Sigmoid colon (tissue), 7 donors: Measurements from ENCODE around the gene TNFRSF18. TPM values are rescaled to one million over a fixed set of nuclear protein-coding genes. Genes with fewer than 3 reads are reported as not detected.

Source experiments
- DNase-seq: peaks from one replicate; pipeline ENCODE4 v3.0.0-alpha.2; 2019
- H3K27ac ChIP-seq, 4 donors: fragments of 200-600 bp; sonication (generic); one replicate each; pipeline ENCODE4 v1.5.1; 2016 to 2019; ENCODE audit warnings: mild to moderate bottlenecking in 1 of 4
- H3K27me3 ChIP-seq, 3 donors: fragments of 200-600 bp; sonication (generic); one replicate each; pipeline ENCODE4 v1.5.1; 2019; ENCODE audit warnings: mild to moderate bottlenecking in 1 of 3
- H3K36me3 ChIP-seq, 4 donors: fragments of 200-600 bp; sonication (generic); one replicate each; pipeline ENCODE4 v1.5.1; 2016 to 2019
- H3K4me1 ChIP-seq, 4 donors: fragments of 200-600 bp; sonication (generic); one replicate each; pipeline ENCODE4 v1.5.1; 2017 to 2019
- H3K4me3 ChIP-seq, 4 donors: fragments of 200-600 bp; sonication (generic); one replicate each; pipeline ENCODE4 v1.5.1; 2017 to 2019; ENCODE audit warnings: mild to moderate bottlenecking in 2 of 4, moderate library complexity in 1 of 4
- H3K9me3 ChIP-seq, 4 donors: fragments of 200-600 bp in 3 of 4; sonication (generic) in 3 of 4; one replicate each; pipeline versions ENCODE4 v1.5.1 to v1.6.1; 2013 to 2019
- EP300 ChIP-seq, 4 donors: sonication (generic); formaldehyde crosslinking; IDR thresholded peaks; one replicate each; pipeline ENCODE4 v1.6.1; 2017; ENCODE audit warnings: antibody characterized with exemption in 4 of 4
- POLR2A ChIP-seq, 2 donors: fragments of 450-650 bp; IDR thresholded peaks; one replicate each; pipeline ENCODE4 v1.6.1; 2016; ENCODE audit warnings: antibody characterized with exemption in 2 of 2, mild to moderate bottlenecking in 2 of 2, moderate library complexity in 2 of 2
- POLR2AphosphoS5 ChIP-seq, 4 donors: sonication (generic); formaldehyde crosslinking; IDR thresholded peaks; one replicate each; pipeline ENCODE4 v1.6.1; 2017; ENCODE audit warnings: antibody characterized with exemption in 4 of 4
- WGBS, 2 donors: extraction: QIAGEN DNeasy Blood & Tissue Kit; methylation state at CpG; one replicate each; pipeline ENCODE4 v1.1.7; 2013; 5-methylcytosine and 5-hydroxymethylcytosine counted together
- intact Hi-C: fragments of 100-400 bp; cut with DNase I; formaldehyde crosslinking; loops from one replicate; pipeline ENCODE4 v1.15.1; 2023
- polyA plus RNA-seq, 3 donors: library from polyadenylated mRNA; stranded (reverse); fragments of 200-250 nt; gene quantifications; one replicate each; pipeline ENCODE4 v1.2.3, GENCODE V29; 2013
- total RNA-seq, 4 donors: library from RNA; depleted of rRNA; stranded (reverse); fragments of >200 nt; gene quantifications; one replicate each; pipeline ENCODE4 v1.1.0, GENCODE V29; 2016
- TF ChIP-seq, protein P1 (sequence below), 4 experiments: fragments of 450-650 bp in 3 of 4; fragments of 200-600 bp in 1 of 4; IDR thresholded peaks; one replicate each; pipeline ENCODE4 v1.5.1; 2016 to 2019; ENCODE audit warnings: antibody characterized with exemption in 4 of 4, mild to moderate bottlenecking in 3 of 4, moderate library complexity in 2 of 4
- donor health status: healthy with polysubstance abuse.
- donor health status: Bipolar disorder and iron deficiency.
- donor health status: healthy.

Gene TNFRSF18
- total and polyA plus RNA-seq, 7 donors, result 0.71 to 3.9 (median 1.2) TPM; not detected in 4

DNA sequence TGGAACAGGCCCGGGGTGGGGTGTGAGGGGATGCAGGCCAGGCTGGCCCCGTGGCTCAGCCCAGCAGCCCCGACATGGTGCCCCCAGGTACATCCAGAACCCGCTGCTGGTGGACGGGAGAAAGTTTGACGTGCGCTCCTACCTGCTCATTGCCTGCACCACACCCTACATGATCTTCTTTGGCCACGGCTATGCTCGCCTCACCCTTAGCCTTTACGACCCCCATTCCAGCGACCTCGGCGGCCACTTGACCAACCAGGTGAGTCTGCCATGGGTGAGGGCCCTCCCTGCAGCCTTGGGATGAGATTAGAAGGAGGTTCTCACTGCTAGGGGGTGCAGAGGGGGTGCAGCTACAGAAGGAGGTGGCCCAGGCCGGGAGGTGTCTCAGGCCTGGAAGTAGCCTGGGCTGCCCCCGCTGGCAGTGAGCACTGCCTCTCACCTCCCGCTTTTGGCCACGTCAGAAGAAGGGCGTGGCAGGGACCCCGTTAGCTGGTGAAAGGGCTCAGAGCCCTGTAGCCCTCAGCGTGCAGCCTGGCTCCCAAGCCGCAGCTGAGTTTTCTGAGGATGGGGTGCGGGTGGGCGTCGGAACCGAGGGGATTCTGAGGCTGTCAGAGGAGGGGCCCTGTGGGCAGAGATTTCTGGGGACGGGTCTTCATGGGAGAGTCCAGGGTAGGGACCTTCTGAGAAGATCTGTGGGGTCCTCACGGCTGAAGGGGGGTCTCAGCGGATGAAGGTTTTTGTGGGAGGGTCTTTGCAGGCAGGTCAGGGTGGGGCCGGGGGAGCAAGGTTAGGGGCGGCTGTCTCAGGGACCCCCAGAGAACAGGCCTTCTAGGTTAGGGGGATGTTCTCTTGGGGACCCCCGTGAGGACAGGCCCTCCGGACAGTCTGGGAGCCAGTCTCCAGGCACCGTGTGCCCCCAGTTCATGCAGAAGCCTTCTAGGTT lies 22.3 kb downstream of the TNFRSF18 start:
- DNase-seq, result no peak
- 74 to 85% methylated on average over 33 of the region's 33 CpGs for WGBS, 2 donors
- Histone ChIP-seq H3K27ac (no peak overlapping the region), H3K4me3 (no peak overlapping the region), H3K36me3 (no peaks in the 10 kb centered on the region), H3K4me1 (no peaks in the 10 kb centered on the region), H3K27me3 (peaks cover 0 to 18% (median 16%) of the 10 kb centered on the region in 3 donors), H3K9me3 (no peaks in the 10 kb centered on the region)
- no peak for TF ChIP-seq POLR2AphosphoS5 (IDR thresholded peaks at IDR 0.05)
- TF ChIP-seq, protein P1, sequence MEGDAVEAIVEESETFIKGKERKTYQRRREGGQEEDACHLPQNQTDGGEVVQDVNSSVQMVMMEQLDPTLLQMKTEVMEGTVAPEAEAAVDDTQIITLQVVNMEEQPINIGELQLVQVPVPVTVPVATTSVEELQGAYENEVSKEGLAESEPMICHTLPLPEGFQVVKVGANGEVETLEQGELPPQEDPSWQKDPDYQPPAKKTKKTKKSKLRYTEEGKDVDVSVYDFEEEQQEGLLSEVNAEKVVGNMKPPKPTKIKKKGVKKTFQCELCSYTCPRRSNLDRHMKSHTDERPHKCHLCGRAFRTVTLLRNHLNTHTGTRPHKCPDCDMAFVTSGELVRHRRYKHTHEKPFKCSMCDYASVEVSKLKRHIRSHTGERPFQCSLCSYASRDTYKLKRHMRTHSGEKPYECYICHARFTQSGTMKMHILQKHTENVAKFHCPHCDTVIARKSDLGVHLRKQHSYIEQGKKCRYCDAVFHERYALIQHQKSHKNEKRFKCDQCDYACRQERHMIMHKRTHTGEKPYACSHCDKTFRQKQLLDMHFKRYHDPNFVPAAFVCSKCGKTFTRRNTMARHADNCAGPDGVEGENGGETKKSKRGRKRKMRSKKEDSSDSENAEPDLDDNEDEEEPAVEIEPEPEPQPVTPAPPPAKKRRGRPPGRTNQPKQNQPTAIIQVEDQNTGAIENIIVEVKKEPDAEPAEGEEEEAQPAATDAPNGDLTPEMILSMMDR (IDR thresholded peaks at IDR 0.05), result no peak
- intact Hi-C loops, result no loop called here

DNA sequence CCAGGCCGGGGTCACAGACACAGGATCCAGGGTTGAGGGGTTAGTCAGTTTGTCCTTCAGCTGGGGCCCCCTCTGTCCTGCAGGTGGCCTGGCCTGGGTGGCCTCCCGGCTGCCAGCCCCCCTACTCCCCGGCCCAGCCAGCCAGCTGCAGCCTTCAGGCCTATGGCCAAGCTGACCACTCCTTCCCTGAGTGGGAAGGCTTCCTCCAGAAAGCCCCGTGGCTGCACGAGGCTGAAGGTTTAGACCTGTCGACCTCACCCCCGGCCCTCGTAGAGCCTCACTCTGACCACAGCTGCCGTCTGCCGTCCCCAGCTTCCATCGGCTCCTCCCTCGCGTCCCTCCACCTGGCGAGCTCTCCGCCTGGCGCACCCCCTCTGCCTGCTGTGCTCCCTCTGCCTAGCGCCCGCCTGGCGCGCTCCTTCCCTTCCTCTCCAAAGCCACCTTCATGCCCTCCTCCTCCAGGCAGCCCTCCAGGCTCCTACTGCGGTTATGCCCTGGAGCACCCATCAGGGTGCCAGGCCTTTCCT lies 23.1 kb downstream of the TNFRSF18 start:
- WGBS, 2 donors, result 76 to 81% methylated on average over 21 of the region's 21 CpGs
- no peak for DNase-seq
- H3K27me3 ChIP-seq, result peaks cover 0 to 25% (median 24%) of the 10 kb centered on the region in 3 donors

DNA sequence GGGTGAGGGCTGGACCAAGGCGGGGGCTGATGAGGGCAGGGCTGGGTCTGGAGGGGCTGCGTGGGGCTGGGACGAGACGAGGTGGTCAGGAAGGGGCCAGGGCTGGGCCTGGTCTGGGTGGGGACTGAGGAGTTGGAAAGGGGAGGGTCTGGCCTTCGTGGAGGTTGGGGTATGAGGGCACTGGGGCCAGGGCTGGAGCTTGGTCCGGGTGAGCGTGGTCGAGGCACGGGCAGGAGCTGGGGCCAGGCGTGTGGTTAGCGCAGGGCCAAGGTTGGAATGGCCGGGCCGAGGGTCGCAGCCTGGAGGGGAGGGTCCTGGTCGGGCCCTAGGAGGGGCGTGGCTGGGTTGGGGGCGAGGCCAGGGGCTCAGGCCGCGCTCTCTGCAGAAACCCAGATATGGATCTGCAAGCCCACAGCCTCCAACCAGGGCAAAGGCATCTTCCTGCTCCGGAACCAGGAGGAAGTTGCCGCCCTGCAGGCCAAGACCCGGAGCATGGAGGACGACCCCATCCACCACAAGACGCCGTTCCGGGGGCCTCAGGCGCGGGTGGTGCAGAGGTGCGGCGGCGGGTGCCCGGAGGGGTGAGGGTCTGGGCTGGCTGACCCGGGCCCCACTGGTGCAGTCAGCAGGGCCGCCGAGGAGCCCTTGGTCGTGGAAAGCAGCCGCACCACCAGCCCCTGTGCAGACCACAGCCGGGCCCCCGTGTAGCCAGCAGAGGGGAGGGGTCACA lies 23.7 kb downstream of the TNFRSF18 start:
- Histone ChIP-seq H3K27ac (no peak overlapping the region), H3K9me3 (no peaks in the 10 kb centered on the region), H3K36me3 (no peaks in the 10 kb centered on the region), H3K4me3 (no peak overlapping the region), H3K27me3 (peaks cover 0 to 30% (median 30%) of the 10 kb centered on the region in 3 donors), H3K4me1 (no peaks in the 10 kb centered on the region)
- 55 to 77% methylated on average over 39 of the region's 39 CpGs for WGBS, 2 donors
- intact Hi-C loops, result no loop called here
- DNase-seq, result no peak
- TF ChIP-seq, protein P1 (IDR thresholded peaks at IDR 0.05), result no peak
- TF ChIP-seq EP300 (IDR thresholded peaks at IDR 0.05) (no peak), POLR2A (IDR thresholded peaks at IDR 0.05) (no peak), POLR2AphosphoS5 (IDR thresholded peaks at IDR 0.05) (no peak)

More for the DNA sequence above, 23.1 kb downstream of the TNFRSF18 start:
- no peaks in the 10 kb centered on the region for H3K4me1 ChIP-seq
- no peaks in the 10 kb centered on the region for H3K9me3 ChIP-seq
- TF ChIP-seq EP300 (IDR thresholded peaks at IDR 0.05), result no peak
- TF ChIP-seq, protein P1 (IDR thresholded peaks at IDR 0.05), result no peak
- TF ChIP-seq POLR2A (IDR thresholded peaks at IDR 0.05), result no peak
- no peak for TF ChIP-seq POLR2AphosphoS5 (IDR thresholded peaks at IDR 0.05)
- no peak overlapping the region for H3K27ac ChIP-seq
- no peaks in the 10 kb centered on the region for H3K36me3 ChIP-seq
- no peak overlapping the region for H3K4me3 ChIP-seq
- intact Hi-C loops, result no loop called here

DNA sequence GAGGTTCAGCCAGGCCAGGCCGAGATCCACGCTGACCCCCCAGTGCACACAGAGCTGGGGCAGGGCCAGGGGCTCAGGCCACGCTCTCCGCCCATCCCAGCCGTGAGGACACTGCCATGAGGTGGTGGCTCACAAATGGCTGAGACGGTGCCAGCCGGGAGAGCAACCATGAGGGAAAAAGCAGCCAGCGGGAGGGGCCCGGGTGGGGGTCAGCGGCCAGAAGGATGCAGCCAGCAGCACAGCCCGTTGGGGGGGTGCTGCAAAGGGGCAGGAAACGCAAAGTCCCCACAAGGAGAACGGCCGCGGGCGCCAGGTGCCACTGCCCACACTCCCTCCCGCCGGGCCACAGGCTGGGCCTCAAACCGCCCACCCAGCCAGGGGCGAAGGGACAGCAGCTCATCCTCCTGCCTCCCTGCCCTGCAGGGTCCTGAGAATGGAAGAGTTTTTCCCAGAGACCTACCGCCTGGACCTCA lies 24.4 kb downstream of the TNFRSF18 start:
- DNase-seq, result no peak
- Histone ChIP-seq H3K9me3 (no peaks in the 10 kb centered on the region), H3K27me3 (peaks cover 0 to 37% (median 35%) of the 10 kb centered on the region in 3 donors), H3K27ac (no peak overlapping the region), H3K36me3 (no peaks in the 10 kb centered on the region), H3K4me3 (no peak overlapping the region), H3K4me1 (no peaks in the 10 kb centered on the region)
- TF ChIP-seq POLR2A (IDR thresholded peaks at IDR 0.05), result no peak
- no peak for TF ChIP-seq EP300 (IDR thresholded peaks at IDR 0.05)
- TF ChIP-seq, protein P1 (IDR thresholded peaks at IDR 0.05), result no peak
- 73 to 82% methylated on average over 21 of the region's 21 CpGs for WGBS, 2 donors
- intact Hi-C loops, result no loop called here
